ENCODE data around the gene CELF5.
"Not testable (repeated sequence)": the region's sequence is repeated elsewhere in the genome, so short reads cannot be mapped to it uniquely, and the experiment has no call there.

CELF5 gene

DNA sequence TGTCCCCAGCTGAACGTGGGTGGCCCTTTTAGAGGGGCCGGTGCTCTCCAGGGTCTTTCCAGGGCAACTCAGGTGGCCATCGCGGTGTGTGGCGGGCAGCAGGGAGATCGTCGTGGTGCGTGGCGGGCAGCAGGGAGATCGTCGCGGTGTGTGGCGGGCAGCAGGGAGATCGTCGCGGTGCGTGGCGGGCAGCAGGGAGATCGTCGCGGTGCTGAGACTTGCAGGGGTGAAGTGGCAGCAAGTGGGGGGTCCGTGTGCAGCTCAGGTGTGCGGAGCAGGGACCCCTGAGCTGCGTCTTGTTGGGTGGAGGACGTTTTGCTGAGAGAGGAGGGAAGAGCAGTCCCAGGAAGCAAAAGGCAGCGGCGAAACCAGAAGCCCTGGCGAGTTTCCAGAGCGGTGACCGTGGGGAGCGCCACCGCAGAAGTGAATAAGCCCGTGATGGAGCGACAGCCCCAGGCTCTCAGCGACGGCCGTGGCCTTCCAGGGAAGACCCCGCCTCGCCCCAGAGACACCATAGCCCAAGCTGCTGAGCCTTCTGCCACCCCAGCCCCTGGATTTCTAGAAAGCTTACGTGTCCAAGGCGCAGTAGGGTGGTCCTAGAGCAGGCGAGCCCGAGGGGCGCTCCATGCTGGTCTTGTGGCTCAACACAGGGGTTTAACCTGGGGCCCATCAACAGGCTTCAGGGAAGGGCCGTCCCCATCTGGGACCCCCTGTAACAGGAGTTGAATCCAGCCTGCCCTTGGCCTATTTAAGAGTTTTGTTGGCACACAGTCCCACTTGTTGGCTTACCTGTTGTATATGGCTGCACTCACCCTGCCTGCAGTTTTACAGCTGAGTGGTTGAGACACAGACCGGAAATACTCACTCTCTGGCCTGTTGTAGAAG is 33.3 kb upstream of the CELF5 start:
- TF ChIP-seq, protein P1, sequence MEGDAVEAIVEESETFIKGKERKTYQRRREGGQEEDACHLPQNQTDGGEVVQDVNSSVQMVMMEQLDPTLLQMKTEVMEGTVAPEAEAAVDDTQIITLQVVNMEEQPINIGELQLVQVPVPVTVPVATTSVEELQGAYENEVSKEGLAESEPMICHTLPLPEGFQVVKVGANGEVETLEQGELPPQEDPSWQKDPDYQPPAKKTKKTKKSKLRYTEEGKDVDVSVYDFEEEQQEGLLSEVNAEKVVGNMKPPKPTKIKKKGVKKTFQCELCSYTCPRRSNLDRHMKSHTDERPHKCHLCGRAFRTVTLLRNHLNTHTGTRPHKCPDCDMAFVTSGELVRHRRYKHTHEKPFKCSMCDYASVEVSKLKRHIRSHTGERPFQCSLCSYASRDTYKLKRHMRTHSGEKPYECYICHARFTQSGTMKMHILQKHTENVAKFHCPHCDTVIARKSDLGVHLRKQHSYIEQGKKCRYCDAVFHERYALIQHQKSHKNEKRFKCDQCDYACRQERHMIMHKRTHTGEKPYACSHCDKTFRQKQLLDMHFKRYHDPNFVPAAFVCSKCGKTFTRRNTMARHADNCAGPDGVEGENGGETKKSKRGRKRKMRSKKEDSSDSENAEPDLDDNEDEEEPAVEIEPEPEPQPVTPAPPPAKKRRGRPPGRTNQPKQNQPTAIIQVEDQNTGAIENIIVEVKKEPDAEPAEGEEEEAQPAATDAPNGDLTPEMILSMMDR (IDR thresholded peaks at IDR 0.05; ENCODE audit: low read depth, low read length): no peak
- H3K4me3 ChIP-seq (replicated peaks in 1 of 2; ENCODE audit: low read depth in 2 of 2, low read length in 2 of 2): no peak overlapping the region
- no peak for DNase-seq (ENCODE audit: low read depth in 2 of 2)

DNA sequence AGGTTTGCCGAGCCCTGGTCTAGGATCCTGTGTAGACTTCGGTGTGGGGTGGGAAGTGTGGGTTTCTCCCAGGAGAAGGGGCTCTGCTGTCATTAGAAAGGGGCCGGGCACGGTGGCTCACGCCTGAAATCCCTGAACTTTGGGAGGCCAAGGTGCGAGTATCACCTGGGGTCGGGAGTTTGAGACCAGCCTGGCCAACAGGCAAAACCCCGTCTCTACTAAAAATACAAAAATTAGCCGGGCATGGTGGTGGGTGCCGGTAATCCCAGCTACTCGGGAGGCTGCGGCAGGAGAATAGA is 32.7 kb upstream of the CELF5 start:
- H3K4me3 ChIP-seq (replicated peaks in 1 of 2; ENCODE audit: low read depth in 2 of 2, low read length in 2 of 2); DNase-seq (ENCODE audit: low read depth in 2 of 2): not testable (repeated sequence)

DNA sequence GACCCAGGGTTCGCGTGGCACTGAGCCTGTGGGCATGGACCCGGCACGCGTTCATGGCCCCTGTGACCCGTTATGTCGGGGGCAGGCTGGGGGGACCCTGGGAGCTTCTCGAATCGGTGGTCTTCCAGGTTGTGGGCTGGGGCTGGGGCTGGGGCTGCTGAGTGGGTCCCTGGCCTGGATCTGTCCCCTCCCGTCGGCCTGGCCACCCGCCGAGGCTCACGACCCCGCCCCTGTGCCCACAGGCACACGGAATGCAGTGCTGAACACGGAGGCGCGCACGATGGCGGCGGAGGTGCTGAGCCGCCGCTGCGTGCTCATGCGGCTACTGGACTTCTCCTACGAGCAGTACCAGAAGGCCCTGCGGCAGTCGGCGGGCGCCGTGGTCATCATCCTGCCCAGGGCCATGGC is 32.2 kb upstream of the CELF5 start:
- TF ChIP-seq, protein P1 (IDR thresholded peaks at IDR 0.05; ENCODE audit: low read depth, low read length): no peak
- no peak overlapping the region for H3K4me3 ChIP-seq (replicated peaks in 1 of 2; ENCODE audit: low read depth in 2 of 2, low read length in 2 of 2)
- DNase-seq (ENCODE audit: low read depth in 2 of 2): no peak

DNA sequence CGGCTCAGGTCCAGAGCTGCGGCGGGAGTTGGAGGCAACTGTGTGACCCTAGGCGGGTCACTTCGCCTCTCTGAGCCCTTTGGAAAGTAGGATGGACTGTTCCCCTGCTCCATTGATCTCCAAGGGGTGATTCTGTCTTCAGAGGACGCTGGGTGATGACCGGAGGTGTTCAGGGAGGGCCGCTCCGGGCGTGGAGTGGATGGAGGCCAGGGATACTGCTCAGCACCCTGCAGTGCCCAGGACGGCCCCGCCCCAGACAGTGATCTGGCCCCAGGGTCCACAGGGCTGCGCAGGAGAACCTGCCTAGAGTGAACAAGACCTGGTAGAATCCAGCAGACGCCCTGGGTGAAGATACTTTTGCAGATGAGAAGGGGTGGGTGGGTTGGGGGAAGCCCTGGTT is 31.8 kb upstream of the CELF5 start:
- no peak for DNase-seq (ENCODE audit: low read depth in 2 of 2)
- TF ChIP-seq, protein P1 (IDR thresholded peaks at IDR 0.05; ENCODE audit: low read depth, low read length): no peak
- H3K4me3 ChIP-seq (replicated peaks in 1 of 2; ENCODE audit: low read depth in 2 of 2, low read length in 2 of 2): no peak overlapping the region

DNA sequence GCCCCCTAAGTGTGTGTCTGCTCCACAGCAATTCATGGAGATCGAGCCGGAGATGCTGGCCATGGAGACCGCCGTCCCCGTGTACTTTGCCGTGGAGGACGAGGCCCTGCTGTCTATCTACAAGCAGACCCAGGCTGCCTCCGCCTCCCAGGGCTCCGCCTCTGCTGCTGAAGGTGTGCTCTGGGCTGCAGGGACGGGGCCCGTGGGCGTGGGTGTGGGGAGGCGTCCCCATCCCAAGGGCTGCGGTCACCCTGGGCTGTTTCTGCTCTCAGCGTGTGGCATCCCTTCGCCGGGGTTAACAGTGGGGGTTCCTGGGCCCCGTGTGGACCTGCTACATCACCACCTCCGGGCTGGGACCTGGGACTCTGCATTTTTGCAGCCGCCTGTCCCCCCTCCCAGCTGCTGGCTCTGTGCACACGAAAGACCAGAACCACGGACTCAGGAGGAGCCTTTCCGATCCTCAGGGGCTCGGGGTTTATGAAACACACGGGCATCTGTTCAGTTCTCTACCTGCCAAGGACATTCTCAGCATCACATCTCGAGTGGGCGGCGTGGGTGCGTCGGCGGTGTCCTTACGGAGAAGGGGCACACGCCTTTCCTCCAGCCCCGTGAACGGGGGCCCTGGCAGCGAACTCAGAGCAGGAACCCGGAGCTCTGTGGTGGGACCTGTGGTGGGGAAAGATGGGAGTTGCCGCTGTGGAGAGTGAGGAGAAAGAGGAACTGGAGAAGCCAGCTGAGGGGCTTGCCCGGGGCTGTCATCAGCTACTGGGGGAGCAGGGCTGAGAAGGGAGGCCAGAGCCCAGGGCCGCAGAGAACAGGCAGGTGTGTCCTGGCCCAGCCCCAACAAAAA is 31.0 kb upstream of the CELF5 start:
- no peak for DNase-seq (ENCODE audit: low read depth in 2 of 2)
- TF ChIP-seq, protein P1 (IDR thresholded peaks at IDR 0.05; ENCODE audit: low read depth, low read length): no peak
- no peak overlapping the region for H3K4me3 ChIP-seq (replicated peaks in 1 of 2; ENCODE audit: low read depth in 2 of 2, low read length in 2 of 2)

DNA sequence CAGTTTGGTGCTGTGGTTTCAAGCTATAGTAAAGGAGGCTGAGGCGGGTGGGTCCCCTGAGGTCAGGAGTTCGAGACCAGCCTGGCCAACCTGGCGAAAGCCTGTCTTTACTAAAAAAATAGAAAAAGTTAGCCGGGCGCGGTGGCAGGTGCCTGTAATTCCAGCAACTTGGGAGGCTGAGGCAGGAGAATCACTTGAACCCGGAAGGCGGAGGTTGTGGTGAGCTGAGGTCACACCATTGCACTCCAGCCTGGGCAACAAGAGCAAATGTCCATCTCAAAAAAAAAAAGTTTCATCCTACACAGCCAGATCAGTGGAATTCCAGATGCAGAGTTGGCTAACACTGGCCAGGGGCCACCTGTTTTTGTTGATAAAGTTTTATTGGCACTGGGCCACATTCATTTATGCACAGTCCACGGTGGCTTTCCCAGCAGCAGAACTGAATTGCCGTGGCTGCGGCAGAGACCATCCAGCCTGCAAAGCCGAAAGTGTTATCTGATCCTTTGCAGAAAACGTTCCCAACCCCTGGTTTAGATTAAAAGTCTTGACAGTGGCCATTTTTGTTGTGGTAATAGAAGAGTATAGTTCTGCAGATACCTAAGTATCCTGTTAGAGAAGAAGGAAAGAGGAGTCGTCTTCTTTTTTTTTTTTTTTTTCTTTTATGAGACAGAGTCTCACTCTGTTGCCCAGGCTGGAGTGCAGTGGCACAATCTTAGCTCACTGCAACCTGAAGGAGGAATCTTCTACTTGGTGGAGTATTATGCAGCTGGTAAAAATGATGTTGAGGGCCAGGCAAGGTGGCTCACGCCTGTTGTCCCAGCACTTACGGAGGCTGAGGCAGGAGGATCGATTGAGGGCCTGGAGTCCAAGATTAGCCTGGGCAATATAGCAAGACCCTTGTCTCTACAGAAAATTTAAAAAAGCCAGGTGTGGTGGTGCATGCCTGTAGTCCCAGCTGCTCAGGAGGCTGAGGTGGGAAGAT is 30.1 kb upstream of the CELF5 start:
- TF ChIP-seq, protein P1 (IDR thresholded peaks at IDR 0.05; ENCODE audit: low read depth, low read length): no peak
- DNase-seq (ENCODE audit: low read depth in 2 of 2): no peak
- H3K4me3 ChIP-seq (replicated peaks in 1 of 2; ENCODE audit: low read depth in 2 of 2, low read length in 2 of 2): no peak overlapping the region
